Stimulated activated CD8-positive, alpha-beta memory T cell treated with anti-CD3 and anti-CD28 coated beads, Interleukin-7, amount 100 ng/mL, for 4 hours (primary cell): ENCODE data around the gene MTFMT.

Experiments used
- DNase-seq, 2 donors: peaks; one replicate each; pipeline ENCODE4 v3.0.0-alpha.2; 2020; ENCODE audit warnings: low read depth in 2 of 2

The MTFMT gene

GRCh38 chr15:64987136-64987535 is 42.3 kb downstream of the MTFMT start:
- no peak for DNase-seq

- DNase-seq: no peak
Observed at GRCh38 chr15:64985366-64986033, 43.9 kb downstream of the MTFMT start.

GRCh38 chr15:64982472-64982871 is 47.0 kb downstream of the MTFMT start:
- DNase-seq: no peak

DNA sequence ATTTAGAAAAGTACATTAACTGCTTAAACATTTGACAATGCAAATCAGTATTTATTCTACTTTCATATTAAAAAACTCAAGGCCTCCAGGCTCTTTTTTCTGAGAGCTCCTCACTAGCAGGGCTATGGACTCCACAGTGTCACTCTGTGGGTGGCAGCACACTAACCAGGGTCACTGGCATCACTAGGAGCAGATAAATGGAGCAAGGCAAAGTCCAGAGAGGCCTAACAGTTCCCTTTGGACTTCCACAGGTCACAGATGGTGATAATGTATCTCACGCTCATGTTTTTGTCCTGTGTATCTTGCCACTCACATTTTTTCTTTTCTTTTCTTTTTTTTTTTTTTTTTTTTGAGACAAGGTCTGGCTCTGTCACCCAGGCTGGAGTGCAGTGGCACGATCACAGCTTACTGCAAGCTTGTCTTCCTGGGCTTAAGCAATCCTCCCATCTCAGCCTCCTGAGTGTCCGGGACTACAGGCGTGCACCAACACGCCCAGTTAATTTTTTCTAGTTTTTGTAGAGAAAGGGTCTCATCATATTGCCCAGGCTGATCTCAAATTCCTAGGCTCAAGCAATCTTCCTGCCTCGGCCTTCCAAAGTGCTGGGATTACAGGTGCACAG is 47.5 kb downstream of the MTFMT start:
- no peak for DNase-seq

DNA sequence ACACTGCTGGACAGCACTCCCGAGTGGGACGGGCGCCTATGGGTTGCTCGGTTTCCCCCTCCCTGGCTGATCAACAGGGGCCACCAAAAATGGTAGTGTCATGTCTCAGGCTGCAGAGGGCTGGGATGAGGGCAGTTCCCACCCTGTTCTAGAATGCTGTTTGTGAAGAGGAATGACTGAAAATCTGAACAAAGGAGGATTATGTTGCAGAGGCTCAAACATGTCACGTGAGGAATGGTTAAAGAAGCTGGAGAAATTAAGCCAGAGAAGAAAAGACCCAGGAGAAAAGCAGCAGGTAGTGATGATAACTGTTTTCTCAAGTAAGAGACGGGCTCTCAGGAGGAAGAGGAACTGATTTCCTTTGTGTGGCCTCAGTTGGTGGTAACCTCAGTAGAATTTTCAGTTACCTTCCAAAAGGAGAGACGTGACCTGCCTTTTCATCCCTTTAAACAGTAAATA is 50.2 kb downstream of the MTFMT start:
- DNase-seq: no peak

DNA sequence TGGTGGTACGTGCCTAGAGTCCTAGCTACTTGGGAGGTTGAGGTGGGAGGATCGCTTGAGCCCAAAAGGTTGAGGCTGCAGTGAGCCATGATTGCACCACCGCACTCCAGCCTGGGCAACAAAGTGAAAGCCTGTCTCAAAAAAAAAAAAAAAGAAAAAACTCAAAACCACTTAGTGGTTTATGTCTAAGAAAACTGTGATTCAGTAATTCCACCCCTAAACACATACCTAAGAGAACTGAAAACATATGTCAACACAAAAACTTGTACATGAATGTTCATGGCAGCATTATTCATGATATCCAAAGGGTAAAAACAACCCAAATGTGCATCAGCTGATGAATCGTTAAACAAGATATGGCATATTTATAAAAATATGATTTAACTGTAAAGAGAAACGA is 54.0 kb downstream of the MTFMT start:
- DNase-seq: no peak

DNA sequence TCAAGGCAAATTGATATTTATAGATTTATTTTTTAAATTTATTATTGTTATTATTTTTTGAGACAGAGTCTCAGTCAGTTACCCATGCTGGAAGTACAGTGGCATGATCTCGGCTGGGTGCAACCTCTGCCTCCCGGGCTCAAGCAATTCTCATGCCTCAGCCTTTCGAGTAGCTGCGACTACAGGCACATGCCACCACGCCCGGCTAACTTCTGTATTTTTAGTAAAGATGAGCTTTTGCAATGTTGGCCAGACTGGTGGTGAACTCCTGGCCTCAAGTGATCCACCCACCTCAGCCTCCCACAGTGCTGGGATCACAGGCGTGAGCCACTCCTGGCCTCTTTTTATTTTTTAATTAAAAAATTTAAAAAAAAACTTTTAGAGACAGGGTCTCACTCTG is 58.7 kb downstream of the MTFMT start:
- no peak for DNase-seq

DNA sequence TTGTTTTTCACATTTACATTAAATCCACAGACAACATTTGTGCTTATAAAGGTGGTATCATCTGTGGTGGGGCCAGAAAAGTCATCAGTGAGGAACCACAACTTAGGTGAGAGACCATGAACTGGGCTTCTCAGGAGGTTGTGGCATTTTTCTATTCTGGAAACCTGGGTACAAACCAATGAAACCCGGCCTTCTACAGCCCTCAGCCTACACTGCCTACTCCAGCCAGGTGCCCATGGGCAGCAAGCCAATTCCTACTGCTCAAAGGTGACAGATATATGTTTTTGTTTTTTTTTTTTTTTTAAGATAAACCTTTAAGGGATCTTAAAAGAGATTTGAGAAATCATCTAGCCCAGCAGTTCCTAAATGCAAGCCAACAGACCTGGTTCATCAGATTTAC is 60.0 kb downstream of the MTFMT start:
- no peak for DNase-seq

DNA sequence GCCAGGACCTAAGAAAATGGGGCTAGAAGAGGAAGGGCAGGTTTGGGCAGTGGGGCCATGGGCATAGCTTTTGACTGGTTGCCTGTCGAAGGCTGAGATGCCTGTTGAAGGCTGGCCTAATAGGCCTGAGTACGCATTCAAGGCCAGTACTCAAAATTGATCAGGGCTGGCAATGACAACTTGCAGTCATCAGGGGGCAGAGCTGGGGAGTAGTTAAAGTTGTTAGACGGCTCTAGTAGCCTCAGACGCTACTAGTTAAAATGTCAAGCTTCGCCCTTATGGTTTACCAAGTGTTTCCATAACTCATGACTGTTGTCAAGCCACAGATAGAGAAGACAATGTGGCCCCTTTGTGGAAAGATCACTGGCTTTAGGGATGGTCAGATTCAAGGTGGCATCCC is 68.4 kb downstream of the MTFMT start:
- DNase-seq: no peak

- DNase-seq: no peak
Observed at GRCh38 chr15:64960153-64960552, 69.3 kb downstream of the MTFMT start.

- no peak for DNase-seq
Observed at GRCh38 chr15:64959128-64959527, 70.3 kb downstream of the MTFMT start.

DNA sequence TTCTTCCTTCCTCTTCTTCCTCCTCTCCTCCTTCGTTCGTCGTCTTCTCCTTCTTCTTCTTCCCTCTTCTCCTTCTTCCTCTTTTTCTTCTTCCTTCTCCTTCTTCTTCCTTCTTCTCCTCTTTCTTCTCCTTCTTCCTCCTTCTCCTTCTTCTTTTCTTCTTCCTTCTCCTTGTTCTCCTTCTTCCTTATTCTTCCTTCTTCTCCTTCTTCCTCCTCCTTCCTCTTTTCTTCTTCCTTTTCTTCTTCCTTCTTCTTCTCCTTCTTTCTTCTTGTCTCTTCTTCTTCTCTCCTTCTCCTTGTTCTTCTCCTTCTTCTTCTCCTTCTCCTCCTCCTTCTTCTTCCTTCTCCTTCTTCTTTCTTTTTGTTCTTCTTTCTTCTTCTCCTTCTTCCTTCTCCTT is 75.0 kb downstream of the MTFMT start:
- DNase-seq: no peak

GRCh38 chr15:64951777-64952418 is 77.5 kb downstream of the MTFMT start:
- DNase-seq: no peak
